GM10266 (cell line): ENCODE data around the gene DOCK8.
"Not testable (repeated sequence)": the region's sequence is repeated elsewhere in the genome, so short reads cannot be mapped to it uniquely, and the experiment has no call there.

Experiments used
- DNase-seq: peaks from one replicate; pipeline ENCODE4 v3.0.0; 2012; ENCODE audit errors: extremely low spot score
- TF ChIP-seq, protein P1 (sequence below): IDR thresholded peaks from 2 replicates; pipeline ENCODE4 v1.5.1; 2012; ENCODE audit warnings: mild to moderate bottlenecking, low read depth; ENCODE audit not compliant: control insufficient read depth, insufficient read depth; ENCODE audit errors: missing control alignments

DOCK8 gene

DNA sequence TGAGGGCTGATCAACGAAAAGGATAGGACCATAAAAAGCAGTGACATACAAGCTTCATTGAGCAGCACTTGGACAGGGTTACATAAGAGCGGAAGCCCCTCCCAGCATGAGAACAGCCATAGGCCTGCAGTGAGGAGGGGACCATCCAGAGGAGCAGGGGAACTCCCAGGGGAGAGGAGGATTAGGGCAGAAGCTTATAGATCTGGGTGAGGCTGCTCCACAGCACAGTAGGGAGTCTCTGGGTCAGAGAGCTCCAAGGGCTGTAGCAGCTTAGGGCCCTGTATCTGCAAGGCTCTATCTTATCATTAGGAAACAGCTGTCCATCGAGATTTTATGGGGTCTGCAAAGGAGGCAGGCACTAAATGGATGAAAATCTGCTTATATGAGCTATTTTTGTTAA is 186.6 kb downstream of the DOCK8 start:
- DNase-seq: no peak
- TF ChIP-seq, protein P1, sequence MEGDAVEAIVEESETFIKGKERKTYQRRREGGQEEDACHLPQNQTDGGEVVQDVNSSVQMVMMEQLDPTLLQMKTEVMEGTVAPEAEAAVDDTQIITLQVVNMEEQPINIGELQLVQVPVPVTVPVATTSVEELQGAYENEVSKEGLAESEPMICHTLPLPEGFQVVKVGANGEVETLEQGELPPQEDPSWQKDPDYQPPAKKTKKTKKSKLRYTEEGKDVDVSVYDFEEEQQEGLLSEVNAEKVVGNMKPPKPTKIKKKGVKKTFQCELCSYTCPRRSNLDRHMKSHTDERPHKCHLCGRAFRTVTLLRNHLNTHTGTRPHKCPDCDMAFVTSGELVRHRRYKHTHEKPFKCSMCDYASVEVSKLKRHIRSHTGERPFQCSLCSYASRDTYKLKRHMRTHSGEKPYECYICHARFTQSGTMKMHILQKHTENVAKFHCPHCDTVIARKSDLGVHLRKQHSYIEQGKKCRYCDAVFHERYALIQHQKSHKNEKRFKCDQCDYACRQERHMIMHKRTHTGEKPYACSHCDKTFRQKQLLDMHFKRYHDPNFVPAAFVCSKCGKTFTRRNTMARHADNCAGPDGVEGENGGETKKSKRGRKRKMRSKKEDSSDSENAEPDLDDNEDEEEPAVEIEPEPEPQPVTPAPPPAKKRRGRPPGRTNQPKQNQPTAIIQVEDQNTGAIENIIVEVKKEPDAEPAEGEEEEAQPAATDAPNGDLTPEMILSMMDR: no peak

DNA sequence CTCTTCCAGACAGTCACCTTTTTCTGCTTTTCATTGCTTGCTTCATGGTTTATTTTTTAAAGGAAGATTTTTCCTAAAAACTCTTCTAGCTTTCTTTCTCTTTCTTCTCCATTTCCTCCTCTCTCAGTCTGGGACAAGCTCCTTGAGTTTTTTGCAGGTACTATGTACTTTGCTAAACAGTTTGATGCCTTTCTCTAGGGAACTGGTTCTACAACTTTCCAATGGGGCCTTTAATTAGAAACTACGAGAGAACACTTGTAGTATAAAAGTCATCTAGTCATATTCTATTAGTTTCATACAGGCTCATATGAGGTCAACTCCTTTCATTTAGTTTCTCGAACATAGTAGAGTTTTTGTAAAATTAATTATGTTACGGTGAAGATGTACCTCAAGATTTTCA is 189.6 kb downstream of the DOCK8 start:
- DNase-seq: no peak

DNA sequence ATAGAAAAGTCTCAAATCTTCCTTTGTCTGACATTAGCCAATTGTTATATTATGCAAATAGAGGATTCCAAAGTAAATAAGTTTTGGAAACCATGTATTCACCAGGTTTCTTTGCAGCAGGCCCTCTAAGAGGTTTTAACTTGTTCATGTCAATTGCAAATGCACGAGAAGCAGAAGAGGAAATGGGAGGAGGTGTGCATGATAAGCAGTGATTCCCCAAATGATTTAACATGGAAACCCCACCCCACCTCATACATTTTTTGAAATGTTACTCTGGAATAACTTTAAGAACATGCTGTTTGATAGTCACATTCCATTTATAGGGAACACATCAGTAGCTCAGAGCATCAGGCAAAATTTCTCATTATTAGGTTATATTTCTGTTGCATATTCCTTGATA is 190.7 kb downstream of the DOCK8 start:
- no peak for DNase-seq
- TF ChIP-seq, protein P1: no peak

More for the DNA sequence above, 189.6 kb downstream of the DOCK8 start:
- TF ChIP-seq, protein P1: no peak

DNA sequence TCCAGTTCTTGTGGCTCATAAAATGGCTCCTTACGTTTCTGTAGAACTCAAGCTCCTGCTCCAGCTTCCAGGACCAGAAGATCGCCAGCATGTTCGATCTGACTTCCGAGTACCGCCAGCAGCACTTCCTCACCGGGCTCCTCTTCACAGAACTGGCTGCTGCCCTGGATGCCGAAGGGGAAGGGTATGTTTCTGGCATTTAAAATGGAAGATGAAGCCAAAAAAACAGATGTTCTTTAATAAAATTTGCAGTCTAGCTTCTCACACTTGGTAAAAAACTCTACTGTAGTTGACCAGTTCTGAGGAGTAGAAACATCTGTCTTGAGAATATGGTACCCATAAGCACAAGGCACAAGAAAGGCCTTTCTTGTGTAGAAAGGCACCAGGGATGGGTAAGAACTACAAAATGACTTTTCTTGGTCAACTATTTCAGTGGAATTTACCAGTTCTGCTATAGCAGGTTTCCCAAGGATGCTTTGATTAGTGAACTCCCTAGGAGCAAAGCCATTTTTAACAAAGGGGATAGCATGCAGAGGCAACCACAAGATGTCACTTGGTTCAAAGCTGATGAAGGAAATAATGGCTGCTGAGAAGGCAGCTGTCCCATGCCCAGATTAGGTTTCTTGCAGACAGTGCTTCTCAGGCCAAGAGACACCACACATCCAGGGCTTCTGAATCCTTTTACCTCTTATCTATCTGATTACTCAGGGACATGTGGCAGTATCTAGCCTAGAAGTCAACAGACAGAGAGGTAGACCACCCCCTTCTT is 192.4 kb downstream of the DOCK8 start:
- no peak for DNase-seq
- TF ChIP-seq, protein P1: no peak

DNA sequence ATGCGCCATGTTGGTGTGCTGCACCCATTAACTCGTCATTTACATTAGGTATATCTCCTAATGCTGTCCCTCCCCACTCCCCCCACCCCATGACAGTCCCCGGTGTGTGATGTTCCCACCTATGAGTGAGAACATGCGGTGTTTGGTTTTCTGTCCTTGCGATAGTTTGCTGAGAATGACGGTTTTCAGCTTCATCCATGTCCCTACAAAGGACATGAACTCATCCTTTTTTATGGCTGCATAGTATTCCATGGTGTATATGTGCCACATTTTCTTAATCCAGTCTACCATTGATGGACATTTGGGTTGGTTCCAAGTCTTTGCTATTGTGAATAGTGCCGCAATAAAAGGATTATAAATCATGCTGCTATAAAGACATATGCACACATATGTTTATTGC is 195.0 kb downstream of the DOCK8 start:
- not testable (repeated sequence) for DNase-seq

DNA sequence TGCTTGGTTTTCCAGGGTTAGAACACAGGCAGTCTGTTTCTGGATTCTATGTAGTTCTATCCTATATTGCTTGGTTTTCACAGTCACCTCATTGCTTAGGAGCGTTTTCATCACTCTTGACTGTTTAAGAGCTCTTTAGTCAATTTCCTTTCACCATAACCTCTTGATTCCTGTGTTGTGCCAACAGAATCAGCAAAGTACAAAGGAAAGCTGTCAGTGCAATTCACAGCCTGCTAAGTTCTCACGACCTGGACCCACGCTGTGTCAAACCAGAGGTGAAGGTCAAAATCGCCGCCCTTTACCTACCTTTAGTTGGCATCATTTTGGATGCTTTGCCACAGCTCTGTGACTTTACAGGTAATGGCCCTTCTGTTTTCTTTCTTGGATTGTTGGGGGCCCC is 199.9 kb downstream of the DOCK8 start:
- TF ChIP-seq, protein P1: no peak
- no peak for DNase-seq

DNA sequence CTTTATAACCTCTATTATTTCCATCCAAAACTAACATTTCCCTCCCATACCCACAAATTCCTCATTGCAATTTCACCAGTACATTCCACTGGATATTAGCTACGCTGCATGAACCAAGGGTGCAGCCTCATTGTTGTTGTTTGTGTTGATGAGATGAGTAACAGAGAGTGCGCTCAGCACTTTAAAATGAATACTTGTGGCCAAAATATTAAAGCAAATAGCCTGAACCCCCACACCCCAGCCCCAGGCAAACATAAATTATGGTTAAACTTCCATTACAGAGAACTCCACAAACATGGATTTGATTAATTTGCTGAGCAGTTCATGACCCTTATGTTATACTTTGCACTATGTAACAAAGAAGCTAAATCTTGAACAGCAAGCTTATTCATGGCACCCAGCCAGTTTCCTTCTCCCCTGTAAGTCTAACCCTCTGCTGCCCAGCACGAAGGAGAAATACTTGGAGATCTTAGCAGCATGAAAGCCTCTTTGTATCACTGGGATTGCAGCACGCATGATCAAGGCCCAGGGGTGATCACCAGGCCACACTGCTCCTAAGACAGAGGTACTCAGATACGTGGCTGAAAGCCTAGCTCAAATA is 205.0 kb downstream of the DOCK8 start:
- no peak for DNase-seq
- TF ChIP-seq, protein P1: no peak
